Measurements from ENCODE around the gene TGFBR2. TPM values are rescaled to one million over a fixed set of nuclear protein-coding genes. Genes with fewer than 3 reads are reported as not detected.

The TGFBR2 gene
- total and polyA plus RNA-seq, 5 donors from 2014 or later: 35.8 to 92.6 (median 57.4) TPM

- Mint-ChIP-seq H3K4me3 (peak overlapping the region in 3 of 4 donors; percentile 60 to 87 (median 65)), H3K4me1 (peaks cover 41 to 96% (median 68%) of the 10 kb centered on the region in 4 donors), H3K27me3 (no peaks in the 10 kb centered on the region), H3K36me3 (peaks cover 32% of the 10 kb centered on the region), H3K27ac (peak overlapping the region; percentile 82 to 97 (median 97)), H3K9me3 (no peaks in the 10 kb centered on the region)
- H3K4me1 ChIP-seq (ENCODE audit: control insufficient read depth, insufficient read depth, low read length, poor library complexity, severe bottlenecking): peaks cover 90% of the 10 kb centered on the region
- ATAC-seq (ENCODE audit: low read depth in 2 of 2) (no peak), DNase-seq (no peak)
- H3K36me3 ChIP-seq (ENCODE audit: control insufficient read depth, insufficient read depth, low read length): peaks cover 15% of the 10 kb centered on the region
- peak overlapping the region; percentile 58 for H3K4me3 ChIP-seq (ENCODE audit: low read depth, low read length)
- H3K27me3 ChIP-seq (ENCODE audit: control insufficient read depth, insufficient read depth, low read length): no peaks in the 10 kb centered on the region
- H3K27ac ChIP-seq (ENCODE audit: insufficient read depth, low read length, poor library complexity, severe bottlenecking): peak overlapping the region; percentile 82
- H3K9me3 ChIP-seq (ENCODE audit: control insufficient read depth in 2 of 2, low read length in 2 of 2): no peaks in the 10 kb centered on the region
Observed at GRCh38 chr3:30628205-30628900, 22.0 kb downstream of the TGFBR2 start.

GRCh38 chr3:30628901-30629590, 22.6 kb downstream of the TGFBR2 start:
- no peaks in the 10 kb centered on the region for H3K27me3 ChIP-seq (ENCODE audit: control insufficient read depth, insufficient read depth, low read length)
- peak overlapping the region; percentile 60 to 87 (median 73) for H3K4me3 Mint-ChIP-seq
- peak overlapping the region; percentile 58 for H3K4me3 ChIP-seq (ENCODE audit: low read depth, low read length)
- peaks cover 13% of the 10 kb centered on the region for H3K36me3 ChIP-seq (ENCODE audit: control insufficient read depth, insufficient read depth, low read length)
- ATAC-seq (ENCODE audit: low read depth in 2 of 2) (peak; percentile 22 to 28), DNase-seq (peak in 2 of 3 donors; percentile 45 to 64)
- peaks cover 93% of the 10 kb centered on the region for H3K4me1 ChIP-seq (ENCODE audit: control insufficient read depth, insufficient read depth, low read length, poor library complexity, severe bottlenecking)
- peak overlapping the region; percentile 82 for H3K27ac ChIP-seq (ENCODE audit: insufficient read depth, low read length, poor library complexity, severe bottlenecking)
- no peaks in the 10 kb centered on the region for H3K9me3 ChIP-seq (ENCODE audit: control insufficient read depth in 2 of 2, low read length in 2 of 2)
- H3K27me3 Mint-ChIP-seq: no peaks in the 10 kb centered on the region
- H3K9me3 Mint-ChIP-seq: no peaks in the 10 kb centered on the region
- peak overlapping the region; percentile 82 to 97 (median 97) for H3K27ac Mint-ChIP-seq
- H3K36me3 Mint-ChIP-seq: peaks cover 29% of the 10 kb centered on the region
- peaks cover 39 to 94% (median 67%) of the 10 kb centered on the region in 4 donors for H3K4me1 Mint-ChIP-seq

- Mint-ChIP-seq H3K9me3 (no peaks in the 10 kb centered on the region), H3K4me3 (peak overlapping the region; percentile 60 to 87 (median 73)), H3K4me1 (peaks cover 39 to 95% (median 66%) of the 10 kb centered on the region in 4 donors), H3K27ac (peak overlapping the region; percentile 82 to 97 (median 97)), H3K27me3 (no peaks in the 10 kb centered on the region), H3K36me3 (peaks cover 29% of the 10 kb centered on the region)
- peak overlapping the region; percentile 82 for H3K27ac ChIP-seq (ENCODE audit: insufficient read depth, low read length, poor library complexity, severe bottlenecking)
- H3K36me3 ChIP-seq (ENCODE audit: control insufficient read depth, insufficient read depth, low read length): peaks cover 13% of the 10 kb centered on the region
- ATAC-seq (ENCODE audit: low read depth in 2 of 2): no peak
- peak overlapping the region; percentile 58 for H3K4me3 ChIP-seq (ENCODE audit: low read depth, low read length)
- H3K4me1 ChIP-seq (ENCODE audit: control insufficient read depth, insufficient read depth, low read length, poor library complexity, severe bottlenecking): peaks cover 98% of the 10 kb centered on the region
- DNase-seq: no peak
- no peaks in the 10 kb centered on the region for H3K27me3 ChIP-seq (ENCODE audit: control insufficient read depth, insufficient read depth, low read length)
- H3K9me3 ChIP-seq (ENCODE audit: control insufficient read depth in 2 of 2, low read length in 2 of 2): no peaks in the 10 kb centered on the region
Observed at GRCh38 chr3:30629746-30630145, 23.3 kb downstream of the TGFBR2 start.

- H3K36me3 Mint-ChIP-seq: peaks cover 29% of the 10 kb centered on the region
- Histone ChIP-seq H3K27ac (ENCODE audit: insufficient read depth, low read length, poor library complexity, severe bottlenecking) (peak overlapping the region; percentile 82), H3K4me1 (ENCODE audit: control insufficient read depth, insufficient read depth, low read length, poor library complexity, severe bottlenecking) (peaks cover 98% of the 10 kb centered on the region), H3K36me3 (ENCODE audit: control insufficient read depth, insufficient read depth, low read length) (peaks cover 9% of the 10 kb centered on the region), H3K27me3 (ENCODE audit: control insufficient read depth, insufficient read depth, low read length) (no peaks in the 10 kb centered on the region), H3K9me3 (ENCODE audit: control insufficient read depth in 2 of 2, low read length in 2 of 2) (no peaks in the 10 kb centered on the region), H3K4me3 (ENCODE audit: low read depth, low read length) (peak overlapping the region; percentile 58)
- no peaks in the 10 kb centered on the region for H3K27me3 Mint-ChIP-seq
- ATAC-seq (ENCODE audit: low read depth in 2 of 2) (no peak), DNase-seq (no peak)
- H3K27ac Mint-ChIP-seq: peak overlapping the region; percentile 82 to 97 (median 97)
- H3K4me1 Mint-ChIP-seq: peaks cover 39 to 97% (median 71%) of the 10 kb centered on the region in 4 donors
- H3K9me3 Mint-ChIP-seq: no peaks in the 10 kb centered on the region
- H3K4me3 Mint-ChIP-seq: peak overlapping the region; percentile 60 to 87 (median 73)
Observed at GRCh38 chr3:30630238-30631030, 24.0 kb downstream of the TGFBR2 start.

GRCh38 chr3:30631243-30631904, 25.0 kb downstream of the TGFBR2 start:
- Mint-ChIP-seq H3K4me3 (peak overlapping the region; percentile 82 to 90 (median 86)), H3K36me3 (peaks cover 22% of the 10 kb centered on the region), H3K27ac (peak overlapping the region; percentile 82 to 97 (median 97)), H3K27me3 (no peaks in the 10 kb centered on the region), H3K4me1 (peaks cover 45 to 97% (median 73%) of the 10 kb centered on the region in 4 donors), H3K9me3 (no peaks in the 10 kb centered on the region)
- peaks cover 2% of the 10 kb centered on the region for H3K36me3 ChIP-seq (ENCODE audit: control insufficient read depth, insufficient read depth, low read length)
- H3K4me1 ChIP-seq (ENCODE audit: control insufficient read depth, insufficient read depth, low read length, poor library complexity, severe bottlenecking): peaks cover 98% of the 10 kb centered on the region
- H3K27ac ChIP-seq (ENCODE audit: insufficient read depth, low read length, poor library complexity, severe bottlenecking): peak overlapping the region; percentile 82
- H3K9me3 ChIP-seq (ENCODE audit: control insufficient read depth in 2 of 2, low read length in 2 of 2): no peaks in the 10 kb centered on the region
- H3K4me3 ChIP-seq (ENCODE audit: low read depth, low read length): peak overlapping the region; percentile 74
- DNase-seq (peak; percentile 15 to 88 (median 76)), ATAC-seq (ENCODE audit: low read depth in 2 of 2) (peak; percentile 84 to 86)
- no peaks in the 10 kb centered on the region for H3K27me3 ChIP-seq (ENCODE audit: control insufficient read depth, insufficient read depth, low read length)

- Histone ChIP-seq H3K27ac (ENCODE audit: insufficient read depth, low read length, poor library complexity, severe bottlenecking) (peak overlapping the region; percentile 82), H3K36me3 (ENCODE audit: control insufficient read depth, insufficient read depth, low read length) (peaks cover 2% of the 10 kb centered on the region), H3K27me3 (ENCODE audit: control insufficient read depth, insufficient read depth, low read length) (no peaks in the 10 kb centered on the region), H3K4me3 (ENCODE audit: low read depth, low read length) (peak overlapping the region; percentile 74), H3K4me1 (ENCODE audit: control insufficient read depth, insufficient read depth, low read length, poor library complexity, severe bottlenecking) (peaks cover 93% of the 10 kb centered on the region), H3K9me3 (ENCODE audit: control insufficient read depth in 2 of 2, low read length in 2 of 2) (no peaks in the 10 kb centered on the region)
- H3K27me3 Mint-ChIP-seq: no peaks in the 10 kb centered on the region
- peak overlapping the region; percentile 82 to 97 (median 97) for H3K27ac Mint-ChIP-seq
- peak overlapping the region; percentile 82 to 90 (median 86) for H3K4me3 Mint-ChIP-seq
- H3K4me1 Mint-ChIP-seq: peaks cover 45 to 98% (median 75%) of the 10 kb centered on the region in 4 donors
- no peaks in the 10 kb centered on the region for H3K9me3 Mint-ChIP-seq
- DNase-seq (no peak), ATAC-seq (ENCODE audit: low read depth in 2 of 2) (no peak)
- peaks cover 24% of the 10 kb centered on the region for H3K36me3 Mint-ChIP-seq
Observed at GRCh38 chr3:30632065-30632464, 25.7 kb downstream of the TGFBR2 start.

GRCh38 chr3:30632521-30632920, 26.1 kb downstream of the TGFBR2 start:
- peak overlapping the region; percentile 82 to 97 (median 97) for H3K27ac Mint-ChIP-seq
- H3K36me3 Mint-ChIP-seq: peaks cover 26% of the 10 kb centered on the region
- ATAC-seq (ENCODE audit: low read depth in 2 of 2) (no peak), DNase-seq (no peak)
- peaks cover 45 to 98% (median 79%) of the 10 kb centered on the region in 4 donors for H3K4me1 Mint-ChIP-seq
- Histone ChIP-seq H3K27ac (ENCODE audit: insufficient read depth, low read length, poor library complexity, severe bottlenecking) (peak overlapping the region; percentile 82), H3K36me3 (ENCODE audit: control insufficient read depth, insufficient read depth, low read length) (peaks cover 2% of the 10 kb centered on the region), H3K9me3 (ENCODE audit: control insufficient read depth in 2 of 2, low read length in 2 of 2) (no peaks in the 10 kb centered on the region), H3K4me1 (ENCODE audit: control insufficient read depth, insufficient read depth, low read length, poor library complexity, severe bottlenecking) (peaks cover 93% of the 10 kb centered on the region), H3K27me3 (ENCODE audit: control insufficient read depth, insufficient read depth, low read length) (no peaks in the 10 kb centered on the region), H3K4me3 (ENCODE audit: low read depth, low read length) (peak overlapping the region; percentile 74)
- no peaks in the 10 kb centered on the region for H3K27me3 Mint-ChIP-seq
- peak overlapping the region; percentile 69 to 90 (median 84) for H3K4me3 Mint-ChIP-seq
- no peaks in the 10 kb centered on the region for H3K9me3 Mint-ChIP-seq

Data from CD4-positive, CD25-positive, alpha-beta regulatory T cell (primary cell).